ENCODE data around the gene WDR70.
"Not testable (repeated sequence)": the region's sequence is repeated elsewhere in the genome, so short reads cannot be mapped to it uniquely, and the experiment has no call there.

DNA sequence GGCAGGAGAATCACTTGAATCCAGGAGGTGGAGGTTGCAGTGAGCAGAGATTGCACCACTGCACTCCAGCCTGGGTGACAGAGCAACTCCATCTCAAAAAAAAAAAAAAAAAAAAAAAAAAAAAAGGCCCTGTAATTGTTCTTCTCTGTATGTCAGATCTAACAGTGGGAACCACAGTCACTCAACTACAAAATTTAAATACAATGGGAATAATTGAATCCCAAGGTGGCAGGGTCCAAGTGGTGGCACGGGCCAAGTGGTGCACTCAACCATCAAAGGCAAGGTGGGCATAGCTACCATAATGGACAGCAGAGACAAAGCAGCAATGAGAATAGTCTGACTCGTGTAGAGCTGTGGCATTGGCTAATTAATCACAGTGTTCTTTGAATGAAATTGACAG lies 416.2 kb downstream of the WDR70 start:
- not testable (repeated sequence) for TF ChIP-seq POLR2A (IDR thresholded peaks at IDR 0.05)
- TF ChIP-seq, protein P1, sequence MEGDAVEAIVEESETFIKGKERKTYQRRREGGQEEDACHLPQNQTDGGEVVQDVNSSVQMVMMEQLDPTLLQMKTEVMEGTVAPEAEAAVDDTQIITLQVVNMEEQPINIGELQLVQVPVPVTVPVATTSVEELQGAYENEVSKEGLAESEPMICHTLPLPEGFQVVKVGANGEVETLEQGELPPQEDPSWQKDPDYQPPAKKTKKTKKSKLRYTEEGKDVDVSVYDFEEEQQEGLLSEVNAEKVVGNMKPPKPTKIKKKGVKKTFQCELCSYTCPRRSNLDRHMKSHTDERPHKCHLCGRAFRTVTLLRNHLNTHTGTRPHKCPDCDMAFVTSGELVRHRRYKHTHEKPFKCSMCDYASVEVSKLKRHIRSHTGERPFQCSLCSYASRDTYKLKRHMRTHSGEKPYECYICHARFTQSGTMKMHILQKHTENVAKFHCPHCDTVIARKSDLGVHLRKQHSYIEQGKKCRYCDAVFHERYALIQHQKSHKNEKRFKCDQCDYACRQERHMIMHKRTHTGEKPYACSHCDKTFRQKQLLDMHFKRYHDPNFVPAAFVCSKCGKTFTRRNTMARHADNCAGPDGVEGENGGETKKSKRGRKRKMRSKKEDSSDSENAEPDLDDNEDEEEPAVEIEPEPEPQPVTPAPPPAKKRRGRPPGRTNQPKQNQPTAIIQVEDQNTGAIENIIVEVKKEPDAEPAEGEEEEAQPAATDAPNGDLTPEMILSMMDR (IDR thresholded peaks at IDR 0.05) = not testable (repeated sequence)
